ENCODE measurements around the gene ATP1A1.

DNA sequence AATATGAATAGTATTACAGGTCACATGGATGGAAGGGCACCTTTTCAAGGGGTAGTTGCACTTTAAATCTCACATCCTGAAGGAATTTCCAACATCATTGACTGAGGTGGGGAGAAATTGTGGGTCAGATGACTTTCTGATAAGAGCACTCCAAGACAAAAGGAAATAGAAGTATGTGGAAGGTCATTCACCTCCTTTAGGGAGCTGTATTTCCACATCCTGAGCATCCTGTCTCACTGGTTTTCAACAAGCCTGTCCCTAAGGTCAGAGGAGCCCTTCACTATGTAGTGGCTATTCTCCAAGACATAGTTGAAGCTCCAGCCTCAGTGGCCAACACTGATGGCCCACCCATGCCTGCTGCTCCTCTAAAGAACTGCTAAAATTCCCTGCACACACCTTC lies 76.5 kb downstream of the ATP1A1 start:
- TF ChIP-seq, protein P1, sequence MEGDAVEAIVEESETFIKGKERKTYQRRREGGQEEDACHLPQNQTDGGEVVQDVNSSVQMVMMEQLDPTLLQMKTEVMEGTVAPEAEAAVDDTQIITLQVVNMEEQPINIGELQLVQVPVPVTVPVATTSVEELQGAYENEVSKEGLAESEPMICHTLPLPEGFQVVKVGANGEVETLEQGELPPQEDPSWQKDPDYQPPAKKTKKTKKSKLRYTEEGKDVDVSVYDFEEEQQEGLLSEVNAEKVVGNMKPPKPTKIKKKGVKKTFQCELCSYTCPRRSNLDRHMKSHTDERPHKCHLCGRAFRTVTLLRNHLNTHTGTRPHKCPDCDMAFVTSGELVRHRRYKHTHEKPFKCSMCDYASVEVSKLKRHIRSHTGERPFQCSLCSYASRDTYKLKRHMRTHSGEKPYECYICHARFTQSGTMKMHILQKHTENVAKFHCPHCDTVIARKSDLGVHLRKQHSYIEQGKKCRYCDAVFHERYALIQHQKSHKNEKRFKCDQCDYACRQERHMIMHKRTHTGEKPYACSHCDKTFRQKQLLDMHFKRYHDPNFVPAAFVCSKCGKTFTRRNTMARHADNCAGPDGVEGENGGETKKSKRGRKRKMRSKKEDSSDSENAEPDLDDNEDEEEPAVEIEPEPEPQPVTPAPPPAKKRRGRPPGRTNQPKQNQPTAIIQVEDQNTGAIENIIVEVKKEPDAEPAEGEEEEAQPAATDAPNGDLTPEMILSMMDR (IDR thresholded peaks at IDR 0.05; ENCODE audit: low read length) = no peak
- TF ChIP-seq EZH2 (IDR thresholded peaks at IDR 0.05; ENCODE audit: borderline replicate concordance, low read length) = no peak
